T47D (cell line): ENCODE results near the gene PRICKLE3.

ENCODE experiments used
- DNase-seq, 2 experiments: peaks; one replicate each; pipeline versions ENCODE4 v3.0.0 to v3.0.0-alpha.2; 2011 to 2012; ENCODE audit warnings: low read depth in 1 of 2, low spot score in 1 of 2
- JUND ChIP-seq: IDR thresholded peaks from 2 replicates; pipeline ENCODE4 v1.6.1; 2012; ENCODE audit warnings: low read depth
- in situ Hi-C: cut with HindIII; loops from 2 replicates; pipeline ENCODE4 v1.10.0; 2016; ENCODE audit warnings: low sequenced_read_pairs, low pct_unique_long_range_greater_than_20kb

Gene PRICKLE3

DNA sequence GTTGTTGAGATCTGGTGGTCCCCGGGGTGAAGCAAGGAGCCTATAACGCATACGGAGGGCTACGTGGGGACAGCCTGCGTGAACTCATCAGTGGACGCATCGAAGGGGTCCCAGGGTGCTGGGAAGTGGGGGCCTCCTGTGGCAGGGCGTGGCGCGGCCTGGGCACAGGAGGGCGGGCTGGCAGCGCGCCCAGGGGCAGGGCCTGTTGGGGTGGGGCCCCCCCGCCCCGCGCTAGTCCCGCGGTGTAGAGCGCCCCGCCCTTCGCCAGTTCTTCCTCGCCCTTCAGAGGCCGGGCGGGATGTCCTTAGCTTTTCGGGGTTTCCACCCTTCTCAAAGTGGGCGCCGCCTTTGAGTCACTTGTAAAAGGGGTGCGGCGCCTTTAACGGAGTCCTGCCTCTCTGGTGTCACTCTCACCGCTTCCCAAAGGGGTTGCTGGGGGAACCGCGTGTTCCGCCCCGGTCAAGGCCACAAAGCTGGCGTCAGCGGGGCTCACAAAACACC, 13.8 kb downstream of the PRICKLE3 start:
- peak in 1 of 2 experiments; percentile 90 for DNase-seq
- no peak for TF ChIP-seq JUND
- in situ Hi-C loops, result no loop called here

DNA sequence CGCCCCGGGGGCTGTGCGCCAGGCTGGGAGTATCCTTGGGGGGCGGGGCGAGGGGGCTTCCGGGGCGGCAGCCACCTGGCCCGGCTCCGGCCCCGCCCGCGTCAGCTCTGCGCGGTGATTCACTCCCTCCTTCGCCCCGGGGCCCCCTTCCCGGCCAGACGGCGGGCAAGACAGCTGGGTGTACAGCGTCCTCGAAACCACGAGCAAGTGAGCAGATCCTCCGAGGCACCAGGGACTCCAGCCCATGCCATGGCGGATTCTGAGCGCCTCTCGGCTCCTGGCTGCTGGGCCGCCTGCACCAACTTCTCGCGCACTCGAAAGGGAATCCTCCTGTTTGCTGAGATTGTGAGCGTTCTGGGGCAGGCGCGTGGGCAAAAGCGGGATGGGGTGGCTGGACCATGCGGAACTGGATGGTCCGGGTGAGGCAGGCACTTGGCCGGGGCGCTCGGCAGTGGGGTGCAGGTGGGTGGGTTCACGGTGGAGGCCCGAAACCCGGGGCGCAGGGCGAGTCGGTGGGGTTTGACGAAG, 14.4 kb downstream of the PRICKLE3 start, which contains the start of gene PLP2:
Gene PLP2 (plus strand): TSS at position 147 of the 528 bp plus-strand sequence. CDS start 103 bp downstream, at position 250.
- TF ChIP-seq JUND, result no peak
- in situ Hi-C loops, result no loop called here
- DNase-seq, result peak in 1 of 2 experiments; percentile 75

DNA sequence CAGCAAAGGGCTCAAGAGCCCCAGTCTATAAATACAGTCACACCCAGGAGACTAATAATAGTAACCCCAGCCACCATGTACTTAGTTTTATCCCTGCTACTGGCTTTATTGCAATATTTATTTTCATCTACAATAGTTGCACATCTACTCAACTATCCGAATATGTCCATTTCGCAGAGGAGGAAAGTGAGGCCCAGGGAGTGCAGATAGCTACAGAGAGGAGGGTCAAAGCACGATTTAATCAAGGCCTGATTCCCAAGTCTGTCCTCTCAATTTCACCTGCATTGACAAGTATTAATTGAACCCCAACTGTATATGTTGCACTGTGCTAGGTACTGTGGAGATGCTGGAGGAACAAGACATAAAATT, 18.4 kb downstream of the PRICKLE3 start:
- in situ Hi-C loops, result no loop called here
- no peak for DNase-seq
- no peak for TF ChIP-seq JUND

DNA sequence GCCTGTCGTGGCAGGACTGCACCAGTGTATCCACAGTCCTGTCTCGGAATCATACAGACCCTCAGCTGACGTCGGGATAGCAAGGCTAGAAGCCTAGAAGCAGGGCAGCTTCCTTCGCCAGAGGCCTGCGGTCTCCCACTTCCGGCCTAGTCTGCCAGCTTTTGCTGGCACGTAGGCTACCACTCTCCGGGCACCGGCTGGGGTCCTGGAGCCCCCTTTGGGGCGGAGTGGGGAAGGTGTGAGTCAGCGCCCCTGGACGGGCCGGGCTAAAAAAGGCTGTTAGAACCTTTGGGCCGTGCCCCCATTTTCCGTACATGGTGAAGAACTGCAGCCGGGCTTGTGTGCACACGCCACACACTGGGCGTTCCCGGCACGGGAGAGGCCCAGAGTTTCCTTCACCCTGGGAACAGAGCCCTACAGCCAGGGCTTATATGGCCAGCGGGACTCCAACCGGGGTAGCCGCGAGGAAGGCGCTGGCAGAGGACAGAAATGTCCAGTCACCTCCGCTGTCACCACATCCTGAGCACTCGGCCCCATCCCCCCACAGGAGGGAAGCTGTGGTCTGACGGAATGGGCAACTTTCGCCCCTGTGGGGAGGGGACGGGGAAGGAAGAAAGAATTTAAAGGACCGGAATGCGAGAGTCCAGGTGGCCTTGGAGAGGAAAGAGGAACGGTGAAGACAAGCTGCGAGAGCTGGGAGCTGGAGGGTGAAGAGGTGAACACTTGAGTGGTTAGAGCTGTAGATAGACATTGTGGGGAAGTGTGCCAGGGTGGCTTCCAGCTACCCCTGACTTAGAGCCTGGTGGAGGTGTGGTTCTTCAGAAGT, 19.0 kb downstream of the PRICKLE3 start:
- peak in 1 of 2 experiments; percentile 59 for DNase-seq
- in situ Hi-C loops, result no loop called here
- TF ChIP-seq JUND, result no peak

DNA sequence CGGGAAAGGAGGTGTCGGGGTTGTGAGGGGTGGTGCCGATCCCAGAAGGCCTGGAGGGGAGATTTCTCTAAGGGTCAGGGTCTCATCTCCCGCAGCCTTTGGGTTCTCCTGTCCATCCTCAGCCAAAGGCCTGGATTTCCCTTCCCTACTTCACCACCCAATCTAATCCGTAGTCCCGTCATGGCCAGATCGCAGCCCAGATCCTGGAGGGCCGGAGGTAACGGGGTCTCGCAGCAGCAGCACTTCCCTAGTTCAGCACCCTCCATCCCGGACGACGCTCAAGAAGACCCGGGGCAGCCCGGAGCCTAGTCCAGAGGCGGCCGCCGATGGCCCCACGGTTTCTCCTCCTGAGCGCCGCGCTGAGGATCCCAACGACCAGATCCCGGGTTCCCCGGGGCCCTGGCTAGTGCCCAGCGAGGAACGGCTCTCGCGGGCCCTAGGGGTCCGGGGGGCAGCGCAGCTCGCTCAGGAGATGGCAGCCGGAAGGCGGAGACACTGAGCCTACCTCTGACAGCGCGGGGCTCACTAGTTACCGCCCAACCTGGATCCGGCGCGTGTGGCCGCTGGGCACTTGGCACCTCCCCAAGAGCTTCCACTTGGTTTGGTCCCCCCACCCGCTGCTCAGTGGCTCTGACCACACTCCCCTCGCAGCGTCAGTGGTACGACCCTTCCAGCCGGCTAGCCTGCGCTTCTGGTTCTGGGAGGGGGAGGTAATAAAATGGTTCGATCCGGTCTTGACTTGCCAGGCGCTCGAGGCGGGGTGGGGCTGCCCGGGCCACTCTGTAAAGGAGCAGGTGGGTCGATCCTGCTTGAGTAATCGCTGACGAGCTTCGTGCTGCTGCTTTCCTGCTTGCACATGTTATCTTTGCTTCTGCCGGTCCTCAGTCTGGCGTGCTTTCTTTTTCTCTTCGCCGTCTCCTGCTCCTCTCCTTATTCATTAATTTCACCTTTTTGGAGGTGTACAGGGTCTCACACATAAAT, 20.0 kb downstream of the PRICKLE3 start:
- peak; percentile 39 to 92 for DNase-seq
- in situ Hi-C loops, result no loop called here
- TF ChIP-seq JUND, result no peak

DNA sequence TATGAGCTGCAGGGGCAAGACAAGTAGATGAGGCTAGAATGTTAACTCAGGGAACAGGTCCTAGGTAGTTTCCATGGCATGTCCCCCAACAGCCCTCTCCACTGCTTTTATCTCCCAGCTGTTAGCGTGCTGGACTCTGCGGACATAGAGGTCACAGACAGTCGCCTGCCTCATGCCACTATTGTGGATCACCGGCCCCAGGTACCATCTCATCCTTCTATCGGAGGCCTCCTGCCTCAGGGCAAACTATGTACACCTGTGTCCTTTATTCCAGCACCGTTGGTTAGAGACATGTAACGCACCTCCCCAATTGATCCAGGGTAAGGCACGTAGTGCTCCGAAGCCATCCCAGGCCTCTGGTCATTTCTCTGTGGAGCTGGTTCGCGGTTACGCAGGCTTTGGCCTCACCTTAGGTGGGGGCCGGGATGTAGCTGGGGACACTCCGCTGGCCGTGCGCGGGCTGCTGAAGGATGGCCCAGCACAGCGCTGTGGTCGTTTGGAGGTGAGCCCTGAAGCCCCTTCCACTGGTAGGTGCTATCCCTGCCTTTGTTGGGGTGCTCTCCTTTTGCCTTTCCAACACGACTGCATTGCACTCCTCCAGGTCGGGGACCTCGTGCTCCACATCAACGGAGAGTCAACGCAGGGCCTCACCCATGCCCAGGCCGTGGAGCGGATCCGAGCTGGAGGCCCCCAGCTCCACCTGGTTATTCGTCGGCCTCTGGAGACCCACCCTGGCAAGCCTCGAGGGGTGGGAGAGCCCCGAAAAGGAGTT, 21.4 kb downstream of the PRICKLE3 start:
- in situ Hi-C loops, result no loop called here
- DNase-seq, result no peak
- no peak for TF ChIP-seq JUND

DNA sequence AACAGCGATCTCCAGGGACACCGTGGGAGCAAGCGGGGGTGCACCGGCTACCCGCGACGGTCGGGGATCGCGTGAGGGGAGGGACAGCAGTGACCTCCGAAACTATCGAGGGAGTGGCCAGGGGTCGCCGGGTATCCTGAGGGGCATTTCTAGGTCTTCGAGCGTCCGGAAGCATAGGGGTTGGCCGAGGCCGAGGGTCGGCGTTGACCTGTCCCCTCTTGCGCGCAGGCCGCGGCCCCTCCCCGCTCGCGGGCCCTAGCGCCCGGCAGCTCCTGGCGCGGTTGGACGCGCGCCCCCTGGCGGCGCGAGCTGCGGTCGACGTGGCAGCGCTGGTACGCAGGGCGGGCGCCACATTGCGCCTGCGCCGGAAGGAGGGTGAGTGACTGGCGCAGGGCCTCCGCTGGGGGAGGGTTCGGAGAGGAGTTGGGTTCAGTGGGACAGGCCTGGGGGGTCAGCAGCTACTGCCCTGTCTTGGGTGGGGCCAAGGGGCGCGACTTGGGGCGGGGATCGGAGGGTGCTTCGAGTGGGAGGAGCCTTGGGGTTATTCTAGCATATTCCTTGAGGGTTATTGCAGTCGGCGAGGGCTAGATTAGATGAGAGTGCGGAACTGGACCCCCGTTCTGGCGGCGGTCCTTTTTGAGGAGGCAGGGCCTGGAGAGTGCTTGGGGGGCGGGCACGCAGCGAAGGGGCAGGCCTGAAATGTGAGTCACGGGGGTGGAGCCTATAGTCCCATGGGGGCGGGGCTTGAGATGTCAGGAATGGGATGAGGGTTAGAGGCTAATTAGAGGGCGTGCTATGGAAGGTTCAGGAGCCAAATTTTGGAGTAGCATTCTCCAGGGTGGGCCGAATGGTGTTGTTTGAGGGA, 22.4 kb downstream of the PRICKLE3 start:
- in situ Hi-C loops, result no loop called here
- peak; percentile 77 to 94 for DNase-seq
- no peak for TF ChIP-seq JUND

DNA sequence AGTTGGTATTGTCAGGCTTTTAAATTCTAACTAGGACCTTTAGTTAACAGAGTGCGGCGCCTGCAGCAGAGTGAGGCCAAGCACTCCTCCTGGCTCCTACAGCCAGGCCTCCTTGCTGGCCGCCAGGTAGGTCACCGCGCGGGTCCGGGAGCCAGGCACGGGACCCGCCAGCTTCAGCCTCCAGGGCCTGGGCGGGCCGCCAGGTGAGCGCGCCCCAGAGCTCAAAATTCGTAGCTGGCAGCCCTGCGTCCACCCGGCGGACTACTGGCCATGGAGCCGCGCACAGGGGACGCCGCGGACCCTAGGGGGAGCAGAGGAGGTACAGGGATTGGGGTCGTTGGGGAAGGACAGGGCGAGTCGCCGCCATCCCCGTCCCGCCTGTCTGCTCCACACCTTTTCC, 23.6 kb downstream of the PRICKLE3 start, which contains the start of gene MAGIX:
Gene MAGIX (plus strand): TSS at position 139 of the 400 bp plus-strand sequence. CDS start 132 bp downstream, at position 271.
- DNase-seq, result peak in 1 of 2 experiments; percentile 60
- in situ Hi-C loops, result no loop called here

DNA sequence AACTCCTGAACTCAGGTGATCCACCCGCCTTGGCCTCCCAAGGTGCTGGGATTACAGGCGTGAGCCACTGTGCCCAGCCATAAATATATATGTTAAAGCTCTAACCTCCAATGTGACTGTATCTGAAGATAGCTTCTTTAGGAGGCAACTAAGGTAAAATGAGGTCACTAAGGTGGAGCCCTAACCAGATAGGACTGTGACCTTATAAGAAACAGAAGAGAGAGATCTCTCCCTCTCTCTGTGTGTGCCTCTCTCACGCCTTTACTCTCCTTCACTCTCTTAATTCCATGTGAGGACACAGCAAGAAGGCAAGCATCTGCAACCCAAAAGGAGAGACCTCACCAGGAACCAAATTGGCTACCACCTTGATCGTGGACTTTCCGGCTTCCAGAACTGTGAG, 24.5 kb downstream of the PRICKLE3 start:
- in situ Hi-C loops, result no loop called here
- DNase-seq, result no peak
- TF ChIP-seq JUND, result no peak

More for the DNA sequence above, 23.6 kb downstream of the PRICKLE3 start, which contains the start of gene MAGIX:
- no peak for TF ChIP-seq JUND

DNA sequence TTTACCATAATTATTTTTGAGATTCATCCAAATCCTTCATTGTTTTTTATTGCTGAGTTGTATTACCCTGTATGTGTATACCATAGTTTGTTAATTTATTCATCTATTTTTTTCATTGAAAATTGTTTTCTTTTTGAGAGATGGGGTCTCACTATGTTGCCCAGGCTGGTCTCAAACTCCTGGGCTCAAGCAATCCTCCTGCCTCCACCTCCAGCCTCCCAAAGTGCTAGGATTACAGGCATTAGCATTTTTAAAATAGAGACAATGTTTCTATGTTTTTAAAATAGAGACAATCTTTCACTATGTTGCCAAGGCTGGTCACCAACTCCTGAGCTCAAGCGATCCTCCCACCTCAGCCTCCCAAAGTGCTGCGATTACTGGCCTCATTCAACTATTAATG, 25.3 kb downstream of the PRICKLE3 start:
- TF ChIP-seq JUND, result no peak
- no peak for DNase-seq
- in situ Hi-C loops, result no loop called here

DNA sequence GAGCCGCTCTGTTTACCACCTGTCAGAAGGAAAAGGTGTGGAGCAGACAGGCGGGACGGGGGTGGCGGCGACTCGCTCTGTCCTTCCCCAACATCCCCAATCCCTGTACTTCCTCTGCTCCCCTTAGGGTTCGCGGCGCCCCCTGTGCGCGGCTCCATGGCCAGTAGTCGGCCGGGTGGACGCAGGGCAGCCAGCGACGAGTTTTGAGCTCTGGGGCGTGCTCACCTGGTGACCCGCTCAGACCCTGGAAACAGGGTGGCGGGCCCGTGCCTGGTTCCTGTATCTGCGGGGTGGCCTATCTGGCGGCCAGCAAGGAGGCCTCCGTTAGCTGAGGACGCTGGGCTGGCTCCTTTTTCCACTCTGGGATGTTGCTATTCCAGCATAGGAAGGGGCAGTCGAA, 29.0 kb downstream of the PRICKLE3 start:
- TF ChIP-seq JUND, result no peak
- in situ Hi-C loops, result no loop called here
- DNase-seq, result no peak
